ENCODE measurements around the gene DIS3L2.
"Not testable (repeated sequence)": the region's sequence is repeated elsewhere in the genome, so short reads cannot be mapped to it uniquely, and the experiment has no call there.

DIS3L2 gene

DNA sequence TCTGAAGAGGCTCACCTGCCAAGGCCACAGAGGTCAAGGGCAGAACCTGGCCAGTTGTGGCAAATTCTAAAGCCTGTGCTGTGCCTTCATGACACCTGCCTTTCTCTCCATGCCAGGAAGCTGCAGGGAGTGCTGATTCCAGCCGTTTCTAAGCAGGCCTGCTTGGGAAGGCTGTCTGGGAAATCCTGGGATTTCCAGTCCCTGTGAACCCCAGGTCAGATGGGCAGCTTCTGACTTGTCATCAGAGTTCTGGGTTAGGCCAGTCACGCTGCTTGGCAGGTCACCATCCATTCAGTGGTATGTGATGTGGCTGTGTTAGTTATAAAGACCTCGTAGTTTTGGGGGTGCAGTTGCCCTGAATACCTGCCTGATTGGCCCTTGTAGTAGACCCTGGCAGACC, 346.3 kb downstream of the DIS3L2 start:
- H2AK5ac ChIP-seq (ENCODE audit: low read length): no peak overlapping the region
- H3K79me1 ChIP-seq (ENCODE audit: low read length): no peaks in the 10 kb centered on the region
- H3K18ac ChIP-seq (ENCODE audit: low read length): no peak overlapping the region
- no peak overlapping the region for H3K27ac ChIP-seq (ENCODE audit: low read depth, low read length)
- no peak overlapping the region for H2BK120ac ChIP-seq (ENCODE audit: low read depth, low read length)
- H3K9ac ChIP-seq (ENCODE audit: low read length): no peak overlapping the region
- no peak overlapping the region for H2BK5ac ChIP-seq (ENCODE audit: low read length)
- no peaks in the 10 kb centered on the region for H3K27me3 ChIP-seq (ENCODE audit: insufficient read depth, low read length, poor library complexity)
- no peak overlapping the region for H4K8ac ChIP-seq (ENCODE audit: low read depth, low read length)
- no peak for DNase-seq
- no peaks in the 10 kb centered on the region for H3K36me3 ChIP-seq (ENCODE audit: control insufficient read depth, insufficient read depth, low read length)
- H3K4me3 ChIP-seq (ENCODE audit: low read length): no peak overlapping the region
- H3K4me1 ChIP-seq (ENCODE audit: control insufficient read depth, low read depth, low read length): no peaks in the 10 kb centered on the region
- no peak overlapping the region for H4K5ac ChIP-seq (ENCODE audit: low read length)
- no peak overlapping the region for H3K4me2 ChIP-seq (ENCODE audit: low read length)
- H3K4ac ChIP-seq (ENCODE audit: low read depth, low read length): no peak overlapping the region
- no peak overlapping the region for H3K23ac ChIP-seq (ENCODE audit: low read length)
- no peak overlapping the region for H3K56ac ChIP-seq (ENCODE audit: low read length)
- H2BK15ac ChIP-seq (replicated peaks; ENCODE audit: low read depth): no peak overlapping the region
- no CpG with 5 or more reads among the region's 3 CpGs for WGBS (ENCODE audit: extremely low coverage, insufficient coverage, low lambda C conversion rate)
- no peaks in the 10 kb centered on the region for H3K79me2 ChIP-seq (ENCODE audit: control insufficient read depth, insufficient read depth, low read length)

DNA sequence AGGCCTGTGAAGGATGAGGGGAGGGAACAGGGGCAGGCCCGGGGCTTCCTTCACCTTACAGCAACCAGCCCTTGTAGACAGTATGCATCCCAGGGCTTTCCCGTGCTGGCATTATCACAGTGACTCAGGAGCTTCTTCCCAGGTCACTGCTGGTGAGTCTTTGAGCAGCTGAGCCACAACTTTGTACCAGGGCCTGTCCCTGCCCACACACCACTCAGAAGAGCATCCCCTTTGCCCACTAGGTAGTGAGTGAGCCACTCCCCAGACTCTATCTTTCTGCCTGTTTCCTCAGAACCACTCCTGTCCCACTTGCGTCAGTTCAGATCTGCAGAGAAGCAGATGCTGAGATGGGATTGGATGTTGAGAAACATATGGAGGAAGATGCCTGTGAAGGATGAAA, 347.5 kb downstream of the DIS3L2 start:
- Histone ChIP-seq H2BK5ac (ENCODE audit: low read length) (no peak overlapping the region), H3K18ac (ENCODE audit: low read length) (no peak overlapping the region), H3K79me1 (ENCODE audit: low read length) (no peaks in the 10 kb centered on the region), H3K56ac (ENCODE audit: low read length) (no peak overlapping the region), H3K4me3 (ENCODE audit: low read length) (no peak overlapping the region), H3K4ac (ENCODE audit: low read depth, low read length) (no peak overlapping the region), H3K27ac (ENCODE audit: low read depth, low read length) (no peak overlapping the region), H2BK15ac (replicated peaks; ENCODE audit: low read depth) (no peak overlapping the region), H4K5ac (ENCODE audit: low read length) (no peak overlapping the region), H2AK5ac (ENCODE audit: low read length) (no peak overlapping the region), H4K8ac (ENCODE audit: low read depth, low read length) (no peak overlapping the region), H3K4me1 (ENCODE audit: control insufficient read depth, low read depth, low read length) (no peaks in the 10 kb centered on the region), H3K23ac (ENCODE audit: low read length) (no peak overlapping the region), H3K79me2 (ENCODE audit: control insufficient read depth, insufficient read depth, low read length) (no peaks in the 10 kb centered on the region), H3K4me2 (ENCODE audit: low read length) (no peak overlapping the region), H3K36me3 (ENCODE audit: control insufficient read depth, insufficient read depth, low read length) (no peaks in the 10 kb centered on the region), H3K9ac (ENCODE audit: low read length) (no peak overlapping the region), H3K27me3 (ENCODE audit: insufficient read depth, low read length, poor library complexity) (no peaks in the 10 kb centered on the region), H2BK120ac (ENCODE audit: low read depth, low read length) (no peak overlapping the region)
- DNase-seq: no peak
- no CpG with 5 or more reads among the region's 3 CpGs for WGBS (ENCODE audit: extremely low coverage, insufficient coverage, low lambda C conversion rate)

DNA sequence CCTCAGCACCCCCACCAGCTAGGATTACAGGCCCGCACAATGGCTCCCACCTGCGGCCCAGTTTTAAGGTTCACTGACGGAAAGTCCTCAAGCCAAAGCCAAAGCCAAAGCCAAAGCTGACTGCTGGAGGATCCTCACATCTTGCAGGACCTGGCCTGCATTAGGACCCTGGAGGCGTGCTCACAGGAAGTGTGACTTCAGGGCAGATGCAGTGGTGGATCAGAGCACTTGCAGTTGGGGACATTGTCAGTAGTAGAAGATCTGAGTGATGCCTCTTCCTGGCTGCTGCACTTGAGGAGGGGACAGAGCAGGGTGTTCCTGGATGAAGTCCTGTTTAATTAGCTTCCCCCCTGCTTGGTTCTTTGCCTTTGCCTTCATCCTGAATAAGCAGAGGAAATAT, 348.1 kb downstream of the DIS3L2 start:
- H3K36me3 ChIP-seq (ENCODE audit: control insufficient read depth, insufficient read depth, low read length): no peaks in the 10 kb centered on the region
- peak; percentile 45 for DNase-seq
- H3K56ac ChIP-seq (ENCODE audit: low read length): no peak overlapping the region
- no peak overlapping the region for H3K23ac ChIP-seq (ENCODE audit: low read length)
- no peak overlapping the region for H3K9ac ChIP-seq (ENCODE audit: low read length)
- no peak overlapping the region for H2BK15ac ChIP-seq (replicated peaks; ENCODE audit: low read depth)
- no peaks in the 10 kb centered on the region for H3K4me1 ChIP-seq (ENCODE audit: control insufficient read depth, low read depth, low read length)
- H3K27ac ChIP-seq (ENCODE audit: low read depth, low read length): no peak overlapping the region
- no peak overlapping the region for H4K5ac ChIP-seq (ENCODE audit: low read length)
- H3K27me3 ChIP-seq (ENCODE audit: insufficient read depth, low read length, poor library complexity): no peaks in the 10 kb centered on the region
- H2BK120ac ChIP-seq (ENCODE audit: low read depth, low read length): no peak overlapping the region
- H2BK5ac ChIP-seq (ENCODE audit: low read length): no peak overlapping the region
- no peak overlapping the region for H3K4me2 ChIP-seq (ENCODE audit: low read length)
- H2AK5ac ChIP-seq (ENCODE audit: low read length): no peak overlapping the region
- no peaks in the 10 kb centered on the region for H3K79me1 ChIP-seq (ENCODE audit: low read length)
- H3K18ac ChIP-seq (ENCODE audit: low read length): no peak overlapping the region
- no CpG with 5 or more reads among the region's 4 CpGs for WGBS (ENCODE audit: extremely low coverage, insufficient coverage, low lambda C conversion rate)
- H4K8ac ChIP-seq (ENCODE audit: low read depth, low read length): no peak overlapping the region
- no peak overlapping the region for H3K4me3 ChIP-seq (ENCODE audit: low read length)
- H3K4ac ChIP-seq (ENCODE audit: low read depth, low read length): no peak overlapping the region
- H3K79me2 ChIP-seq (ENCODE audit: control insufficient read depth, insufficient read depth, low read length): no peaks in the 10 kb centered on the region

DNA sequence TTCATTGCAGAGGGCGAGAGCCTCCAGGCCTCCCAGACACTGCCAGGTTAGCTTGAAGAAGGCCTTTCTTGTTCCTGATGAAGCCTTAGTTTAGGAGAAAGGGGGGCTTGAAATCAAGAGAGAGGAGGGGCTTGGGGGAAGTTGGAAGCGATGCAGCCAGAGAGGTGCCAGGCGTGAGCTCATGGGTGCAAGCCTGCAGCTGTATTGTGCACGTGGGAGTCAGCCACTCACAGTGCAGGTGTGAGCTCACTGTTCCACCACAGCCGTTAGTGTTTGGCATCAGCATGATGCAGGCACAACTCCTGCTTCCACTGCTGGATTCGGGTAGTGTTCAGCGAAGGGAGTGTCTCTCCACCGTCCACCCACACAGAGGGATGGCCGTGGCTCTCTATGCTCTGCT, 348.6 kb downstream of the DIS3L2 start:
- H2BK15ac ChIP-seq (replicated peaks; ENCODE audit: low read depth): no peak overlapping the region
- H3K9ac ChIP-seq (ENCODE audit: low read length): no peak overlapping the region
- H3K27ac ChIP-seq (ENCODE audit: low read depth, low read length): no peak overlapping the region
- H4K8ac ChIP-seq (ENCODE audit: low read depth, low read length): no peak overlapping the region
- WGBS (ENCODE audit: extremely low coverage, insufficient coverage, low lambda C conversion rate): no CpG with 5 or more reads among the region's 9 CpGs
- no peaks in the 10 kb centered on the region for H3K79me1 ChIP-seq (ENCODE audit: low read length)
- H3K56ac ChIP-seq (ENCODE audit: low read length): no peak overlapping the region
- DNase-seq: no peak
- no peaks in the 10 kb centered on the region for H3K36me3 ChIP-seq (ENCODE audit: control insufficient read depth, insufficient read depth, low read length)
- H2BK120ac ChIP-seq (ENCODE audit: low read depth, low read length): no peak overlapping the region
- no peak overlapping the region for H3K4ac ChIP-seq (ENCODE audit: low read depth, low read length)
- H3K18ac ChIP-seq (ENCODE audit: low read length): no peak overlapping the region
- H3K4me3 ChIP-seq (ENCODE audit: low read length): no peak overlapping the region
- H2AK5ac ChIP-seq (ENCODE audit: low read length): no peak overlapping the region
- no peaks in the 10 kb centered on the region for H3K4me1 ChIP-seq (ENCODE audit: control insufficient read depth, low read depth, low read length)
- no peak overlapping the region for H2BK5ac ChIP-seq (ENCODE audit: low read length)
- no peaks in the 10 kb centered on the region for H3K27me3 ChIP-seq (ENCODE audit: insufficient read depth, low read length, poor library complexity)
- no peak overlapping the region for H4K5ac ChIP-seq (ENCODE audit: low read length)
- H3K4me2 ChIP-seq (ENCODE audit: low read length): no peak overlapping the region
- no peaks in the 10 kb centered on the region for H3K79me2 ChIP-seq (ENCODE audit: control insufficient read depth, insufficient read depth, low read length)
- peak overlapping the region; percentile 59 for H3K23ac ChIP-seq (ENCODE audit: low read length)

DNA sequence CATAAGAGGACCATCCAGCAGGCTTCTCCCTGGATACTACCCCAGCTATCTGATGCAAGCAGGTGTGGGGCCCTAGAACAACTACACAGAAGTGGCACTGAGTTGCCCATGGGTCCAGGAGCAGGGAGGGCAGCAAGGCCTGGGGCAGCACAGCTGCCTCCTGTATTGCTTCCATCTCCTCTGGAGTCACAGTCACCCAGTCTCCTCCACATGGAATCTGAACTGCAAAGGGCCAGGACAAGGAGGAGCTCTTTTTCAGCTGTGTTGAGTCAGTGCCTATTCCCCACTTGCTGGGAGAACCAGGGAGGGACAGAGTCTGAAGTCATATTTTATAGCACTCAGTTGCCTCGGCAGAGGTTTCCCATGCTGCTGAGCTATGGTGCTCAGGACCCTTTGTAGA, 349.2 kb downstream of the DIS3L2 start:
- Histone ChIP-seq H3K27me3 (ENCODE audit: insufficient read depth, low read length, poor library complexity) (no peaks in the 10 kb centered on the region), H3K9ac (ENCODE audit: low read length) (no peak overlapping the region), H3K4ac (ENCODE audit: low read depth, low read length) (no peak overlapping the region), H2BK120ac (ENCODE audit: low read depth, low read length) (no peak overlapping the region), H3K4me2 (ENCODE audit: low read length) (no peak overlapping the region), H3K56ac (ENCODE audit: low read length) (no peak overlapping the region), H3K4me3 (ENCODE audit: low read length) (no peak overlapping the region), H3K27ac (ENCODE audit: low read depth, low read length) (no peak overlapping the region), H3K18ac (ENCODE audit: low read length) (no peak overlapping the region), H4K8ac (ENCODE audit: low read depth, low read length) (no peak overlapping the region), H3K79me2 (ENCODE audit: control insufficient read depth, insufficient read depth, low read length) (no peaks in the 10 kb centered on the region), H3K36me3 (ENCODE audit: control insufficient read depth, insufficient read depth, low read length) (no peaks in the 10 kb centered on the region), H3K23ac (ENCODE audit: low read length) (no peak overlapping the region), H2BK15ac (replicated peaks; ENCODE audit: low read depth) (no peak overlapping the region), H3K79me1 (ENCODE audit: low read length) (no peaks in the 10 kb centered on the region), H2AK5ac (ENCODE audit: low read length) (no peak overlapping the region), H2BK5ac (ENCODE audit: low read length) (no peak overlapping the region), H3K4me1 (ENCODE audit: control insufficient read depth, low read depth, low read length) (no peaks in the 10 kb centered on the region), H4K5ac (ENCODE audit: low read length) (no peak overlapping the region)
- WGBS (ENCODE audit: extremely low coverage, insufficient coverage, low lambda C conversion rate): no CpG with 5 or more reads among the region's 1 CpG
- DNase-seq: no peak

DNA sequence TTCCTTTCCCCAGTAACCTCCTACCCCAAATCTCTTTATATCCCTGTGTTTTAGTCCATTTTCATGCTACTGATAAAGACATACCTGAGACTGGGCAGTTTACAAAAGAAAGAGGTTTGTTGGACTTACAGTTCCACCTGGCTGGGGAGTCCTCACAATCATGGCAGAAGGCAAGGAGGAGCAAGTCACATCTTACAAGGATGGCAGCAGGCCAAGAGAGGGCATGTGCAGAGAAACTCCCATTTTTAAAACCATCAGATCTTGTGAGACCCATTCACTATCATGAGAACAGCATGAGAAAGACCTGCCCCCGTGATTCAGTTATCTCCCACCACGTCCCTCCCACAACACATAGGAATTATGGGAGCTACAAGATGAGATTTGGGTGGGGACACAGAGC, 352.1 kb downstream of the DIS3L2 start:
- not testable (repeated sequence) for H3K4ac ChIP-seq (ENCODE audit: low read depth, low read length); H3K79me1 ChIP-seq (ENCODE audit: low read length); H3K36me3 ChIP-seq (ENCODE audit: control insufficient read depth, insufficient read depth, low read length); H3K27me3 ChIP-seq (ENCODE audit: insufficient read depth, low read length, poor library complexity); H3K9ac ChIP-seq (ENCODE audit: low read length); H3K18ac ChIP-seq (ENCODE audit: low read length); H3K79me2 ChIP-seq (ENCODE audit: control insufficient read depth, insufficient read depth, low read length); H3K27ac ChIP-seq (ENCODE audit: low read depth, low read length); H4K8ac ChIP-seq (ENCODE audit: low read depth, low read length); H2BK15ac ChIP-seq (replicated peaks; ENCODE audit: low read depth); H2BK5ac ChIP-seq (ENCODE audit: low read length); H2BK120ac ChIP-seq (ENCODE audit: low read depth, low read length); H3K56ac ChIP-seq (ENCODE audit: low read length); DNase-seq; H2AK5ac ChIP-seq (ENCODE audit: low read length); H3K4me3 ChIP-seq (ENCODE audit: low read length); H4K5ac ChIP-seq (ENCODE audit: low read length); H3K23ac ChIP-seq (ENCODE audit: low read length); H3K4me1 ChIP-seq (ENCODE audit: control insufficient read depth, low read depth, low read length); H3K4me2 ChIP-seq (ENCODE audit: low read length)
- WGBS (ENCODE audit: extremely low coverage, insufficient coverage, low lambda C conversion rate): no CpG with 5 or more reads among the region's 2 CpGs
